Choroid plexus epithelial cell (primary cell): ENCODE data around the gene TLR2.

Experiments used
- DNase-seq: peaks from one replicate; pipeline ENCODE4 v3.0.0-alpha.2; 2010; ENCODE audit warnings: low read depth
- H3K4me3 ChIP-seq: 2 replicates; pipeline ENCODE4 v1.5.1; 2011; ENCODE audit warnings: low read depth, mild to moderate bottlenecking, control low read depth, low read length, moderate library complexity
- TF ChIP-seq, protein P1 (sequence below): conservative IDR thresholded peaks from 2 replicates; pipeline ENCODE4 v1.5.1; 2011; ENCODE audit warnings: low read depth, mild to moderate bottlenecking, control low read depth, inconsistent platforms, low read length, moderate library complexity

Gene TLR2, protein sequence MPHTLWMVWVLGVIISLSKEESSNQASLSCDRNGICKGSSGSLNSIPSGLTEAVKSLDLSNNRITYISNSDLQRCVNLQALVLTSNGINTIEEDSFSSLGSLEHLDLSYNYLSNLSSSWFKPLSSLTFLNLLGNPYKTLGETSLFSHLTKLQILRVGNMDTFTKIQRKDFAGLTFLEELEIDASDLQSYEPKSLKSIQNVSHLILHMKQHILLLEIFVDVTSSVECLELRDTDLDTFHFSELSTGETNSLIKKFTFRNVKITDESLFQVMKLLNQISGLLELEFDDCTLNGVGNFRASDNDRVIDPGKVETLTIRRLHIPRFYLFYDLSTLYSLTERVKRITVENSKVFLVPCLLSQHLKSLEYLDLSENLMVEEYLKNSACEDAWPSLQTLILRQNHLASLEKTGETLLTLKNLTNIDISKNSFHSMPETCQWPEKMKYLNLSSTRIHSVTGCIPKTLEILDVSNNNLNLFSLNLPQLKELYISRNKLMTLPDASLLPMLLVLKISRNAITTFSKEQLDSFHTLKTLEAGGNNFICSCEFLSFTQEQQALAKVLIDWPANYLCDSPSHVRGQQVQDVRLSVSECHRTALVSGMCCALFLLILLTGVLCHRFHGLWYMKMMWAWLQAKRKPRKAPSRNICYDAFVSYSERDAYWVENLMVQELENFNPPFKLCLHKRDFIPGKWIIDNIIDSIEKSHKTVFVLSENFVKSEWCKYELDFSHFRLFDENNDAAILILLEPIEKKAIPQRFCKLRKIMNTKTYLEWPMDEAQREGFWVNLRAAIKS

DNA sequence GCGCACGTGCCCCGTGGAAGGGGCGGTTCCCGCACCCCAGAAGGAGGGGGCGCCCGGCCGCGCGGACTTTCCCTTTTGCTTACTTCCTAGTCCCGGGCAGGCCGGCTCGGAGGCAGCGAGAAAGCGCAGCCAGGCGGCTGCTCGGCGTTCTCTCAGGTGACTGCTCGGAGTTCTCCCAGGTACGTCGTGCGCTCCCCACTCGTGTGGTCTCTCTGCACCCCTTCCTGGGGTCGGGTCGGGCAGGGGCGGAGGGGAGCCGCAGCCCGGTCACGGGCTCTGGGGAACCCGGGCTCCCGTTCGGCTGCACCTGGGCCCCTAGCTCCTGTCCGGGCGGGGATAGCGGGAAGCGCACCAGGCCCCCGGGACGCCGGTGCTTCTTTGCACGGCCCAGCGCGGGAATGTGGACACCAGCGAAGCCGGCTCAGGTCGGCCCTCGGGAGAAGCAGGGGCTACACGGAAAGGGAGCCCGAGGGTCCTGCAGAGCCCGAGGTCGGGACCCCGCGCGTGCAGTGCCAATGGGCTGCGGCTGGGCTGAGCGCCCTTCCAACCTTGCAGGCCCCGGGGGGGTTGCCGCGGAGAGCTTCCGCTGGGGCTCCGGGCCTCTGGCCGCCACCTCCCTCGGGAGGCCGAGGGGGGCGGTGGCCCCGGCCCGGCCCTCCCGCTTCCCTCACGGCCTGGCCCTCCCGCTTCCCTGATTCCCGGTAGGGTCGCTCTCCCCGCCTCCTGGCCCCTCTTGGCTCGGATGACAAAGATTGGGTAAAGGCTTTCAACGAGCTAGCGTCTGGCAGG, at the start of gene TLR2:
Gene TLR2, plus strand, starts transcription at position 99 of the 789 bp plus-strand sequence. CDS start 18,628 bp downstream, outside the sequence.
- TF ChIP-seq, protein P1, sequence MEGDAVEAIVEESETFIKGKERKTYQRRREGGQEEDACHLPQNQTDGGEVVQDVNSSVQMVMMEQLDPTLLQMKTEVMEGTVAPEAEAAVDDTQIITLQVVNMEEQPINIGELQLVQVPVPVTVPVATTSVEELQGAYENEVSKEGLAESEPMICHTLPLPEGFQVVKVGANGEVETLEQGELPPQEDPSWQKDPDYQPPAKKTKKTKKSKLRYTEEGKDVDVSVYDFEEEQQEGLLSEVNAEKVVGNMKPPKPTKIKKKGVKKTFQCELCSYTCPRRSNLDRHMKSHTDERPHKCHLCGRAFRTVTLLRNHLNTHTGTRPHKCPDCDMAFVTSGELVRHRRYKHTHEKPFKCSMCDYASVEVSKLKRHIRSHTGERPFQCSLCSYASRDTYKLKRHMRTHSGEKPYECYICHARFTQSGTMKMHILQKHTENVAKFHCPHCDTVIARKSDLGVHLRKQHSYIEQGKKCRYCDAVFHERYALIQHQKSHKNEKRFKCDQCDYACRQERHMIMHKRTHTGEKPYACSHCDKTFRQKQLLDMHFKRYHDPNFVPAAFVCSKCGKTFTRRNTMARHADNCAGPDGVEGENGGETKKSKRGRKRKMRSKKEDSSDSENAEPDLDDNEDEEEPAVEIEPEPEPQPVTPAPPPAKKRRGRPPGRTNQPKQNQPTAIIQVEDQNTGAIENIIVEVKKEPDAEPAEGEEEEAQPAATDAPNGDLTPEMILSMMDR = no peak
- peak within 1 kb of the TSS; percentile 62 for H3K4me3 ChIP-seq
- DNase-seq = peak; percentile 25

DNA sequence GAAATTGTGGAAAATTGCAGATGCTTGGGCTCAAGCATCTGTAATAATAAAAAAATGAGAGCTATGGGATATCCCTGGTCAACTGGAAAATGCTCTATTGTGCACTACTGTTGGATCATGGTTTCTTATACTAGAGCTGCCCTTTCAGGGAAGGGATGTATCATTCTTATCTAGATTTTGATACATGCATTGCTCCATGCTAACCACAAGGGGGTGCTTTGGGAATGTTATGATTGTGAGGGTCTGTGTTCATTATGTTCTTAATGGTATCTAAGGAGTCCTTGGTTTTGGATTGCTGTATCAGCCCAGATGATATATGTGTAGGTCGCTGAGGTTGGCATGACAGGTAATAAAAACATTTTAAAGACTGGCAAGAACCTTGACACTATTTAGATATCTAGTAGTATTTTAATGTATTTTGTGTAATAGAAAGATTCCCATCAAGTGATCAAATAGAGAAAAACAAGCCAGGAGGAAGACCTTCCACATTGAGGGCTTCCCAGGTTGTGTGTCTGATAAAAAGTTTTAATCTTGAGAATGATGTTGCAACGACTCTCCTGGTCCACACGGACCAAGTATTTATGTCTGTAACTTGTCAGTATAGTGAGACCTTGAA, 49.2 kb upstream of the TLR2 start:
- peak; percentile 63 for DNase-seq
- TF ChIP-seq, protein P1 = peak; percentile 74
- H3K4me3 ChIP-seq = no peak overlapping the region

DNA sequence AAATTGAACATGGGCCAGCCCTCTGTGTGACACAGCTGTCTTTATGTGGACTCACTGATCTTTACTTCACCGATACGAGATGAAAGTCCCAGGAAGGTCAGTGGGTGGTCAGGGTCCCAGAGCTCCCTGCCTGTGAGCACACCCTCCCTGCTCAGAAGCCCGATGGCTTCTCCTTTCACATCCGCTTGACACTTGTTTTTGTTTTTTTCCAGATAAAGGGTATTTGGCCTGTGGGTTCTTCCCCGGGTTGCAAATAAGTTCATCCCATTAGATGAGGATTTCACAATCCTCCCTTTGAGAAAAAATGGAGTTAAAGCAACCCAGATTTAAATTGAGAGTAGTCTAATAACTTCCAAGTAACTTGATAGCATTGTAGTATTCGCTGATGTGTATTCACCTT, 48.2 kb upstream of the TLR2 start:
- TF ChIP-seq, protein P1 = no peak
- no peak for DNase-seq
- H3K4me3 ChIP-seq = no peak overlapping the region

DNA sequence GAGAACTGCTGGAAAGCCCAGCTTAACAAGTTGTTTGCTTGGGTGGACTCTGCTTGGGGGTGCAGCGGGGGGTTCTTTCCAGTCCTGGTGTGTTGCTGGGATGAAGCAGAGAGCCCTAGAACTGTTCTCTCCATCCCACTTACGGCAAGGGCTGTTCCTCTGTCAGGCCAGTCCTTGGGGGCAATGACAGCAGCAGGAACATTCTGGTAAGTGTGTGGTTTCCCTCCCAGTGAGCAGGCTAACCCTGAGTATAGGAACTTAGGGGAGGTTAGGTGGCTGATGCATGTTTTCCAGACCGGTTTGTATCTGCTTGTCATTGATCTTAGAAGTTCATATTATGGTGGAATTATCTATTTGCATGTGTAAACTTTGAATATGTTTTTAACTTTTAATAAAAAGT, 46.9 kb upstream of the TLR2 start:
- no peak for DNase-seq
- TF ChIP-seq, protein P1 = no peak
- H3K4me3 ChIP-seq = no peak overlapping the region

DNA sequence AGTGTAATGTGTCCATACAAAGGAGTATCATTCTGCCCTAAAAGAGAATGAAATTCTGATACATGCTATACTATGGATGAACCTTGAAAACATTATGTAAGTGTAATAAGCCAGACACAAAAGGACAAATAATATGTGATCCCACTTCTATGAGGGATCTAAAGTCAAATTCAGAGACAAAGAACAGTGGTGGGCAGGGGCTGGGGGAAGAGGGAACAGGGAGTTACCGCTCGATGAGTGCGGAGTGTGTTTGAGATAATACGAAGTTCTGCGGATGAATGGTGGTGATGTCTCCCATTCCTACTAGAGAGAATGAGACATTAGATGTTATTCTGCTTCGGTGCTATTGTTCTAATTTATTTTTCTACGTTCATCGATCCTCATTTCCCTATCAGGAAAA, 46.1 kb upstream of the TLR2 start:
- H3K4me3 ChIP-seq = no peak overlapping the region
- TF ChIP-seq, protein P1 = no peak
- no peak for DNase-seq

DNA sequence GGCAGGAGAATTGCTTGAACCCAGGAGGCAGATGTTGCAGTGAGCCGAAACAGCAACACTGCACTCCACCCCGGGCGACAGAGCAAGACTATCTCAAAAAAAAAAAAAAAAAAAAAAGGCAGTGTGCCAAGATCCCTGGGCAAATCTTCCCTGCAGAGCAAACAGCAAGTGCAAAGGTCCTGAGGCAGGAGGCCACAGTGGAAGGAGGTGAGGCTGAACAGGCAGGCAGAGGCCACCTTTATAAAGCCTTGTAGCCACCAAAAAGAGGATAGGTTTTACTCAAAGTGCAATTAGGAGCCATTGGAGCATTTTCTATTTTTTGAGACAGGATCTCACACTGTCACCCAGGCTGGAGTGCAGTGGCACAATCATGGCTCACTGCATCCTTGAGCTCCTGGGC, 45.1 kb upstream of the TLR2 start:
- no peak for DNase-seq
- H3K4me3 ChIP-seq = no peak overlapping the region
- TF ChIP-seq, protein P1 = no peak
